ENCODE measurements around the gene CDC42BPA. TPM values are rescaled to one million over a fixed set of nuclear protein-coding genes. Genes with fewer than 3 reads are reported as not detected.
"Not testable (repeated sequence)": the region's sequence is repeated elsewhere in the genome, so short reads cannot be mapped to it uniquely, and the experiment has no call there.

The CDC42BPA gene
- total RNA-seq, 3 donors from 2014 or later = 39.8 to 54.7 (median 46.7) TPM

GRCh38 chr1:227112538-227112937 lies 205.8 kb downstream of the CDC42BPA start:
- TF ChIP-seq POLR2AphosphoS5 (IDR thresholded peaks at IDR 0.05) (no peak), CTCF (IDR thresholded peaks at IDR 0.05) (no peak), POLR2A (IDR thresholded peaks at IDR 0.05) (no peak)
- Histone ChIP-seq H3K4me3 (no peak overlapping the region), H3K4me1 (no peaks in the 10 kb centered on the region), H3K27me3 (no peaks in the 10 kb centered on the region), H3K36me3 (no peaks in the 10 kb centered on the region), H3K9me3 (no peaks in the 10 kb centered on the region), H3K27ac (no peak overlapping the region)
- no peak for DNase-seq (ENCODE audit: low spot score in 2 of 2)
- intact Hi-C loops (cut with DNase I; ENCODE audit: low total_unique reads) = no loop called here

- Histone ChIP-seq H3K4me3 (no peak overlapping the region), H3K27me3 (no peaks in the 10 kb centered on the region), H3K9me3 (no peaks in the 10 kb centered on the region), H3K27ac (no peak overlapping the region), H3K36me3 (no peaks in the 10 kb centered on the region), H3K4me1 (no peaks in the 10 kb centered on the region)
- DNase-seq (ENCODE audit: low spot score in 2 of 2) = no peak
- TF ChIP-seq POLR2A (IDR thresholded peaks at IDR 0.05) (no peak), CTCF (IDR thresholded peaks at IDR 0.05) (no peak), POLR2AphosphoS5 (IDR thresholded peaks at IDR 0.05) (no peak)
- intact Hi-C loops (cut with DNase I; ENCODE audit: low total_unique reads) = no loop called here
These were observed 206.5 kb downstream of the CDC42BPA start for GRCh38 chr1:227111782-227112181.

- H3K36me3 ChIP-seq; H3K4me1 ChIP-seq; DNase-seq (ENCODE audit: low spot score in 2 of 2); H3K9me3 ChIP-seq; H3K27me3 ChIP-seq; H3K27ac ChIP-seq; intact Hi-C loops (cut with DNase I; ENCODE audit: low total_unique reads); H3K4me3 ChIP-seq: not testable (repeated sequence)
These were observed 213.0 kb downstream of the CDC42BPA start for GRCh38 chr1:227105291-227105690.

GRCh38 chr1:227102056-227102455 lies 216.2 kb downstream of the CDC42BPA start:
- no peaks in the 10 kb centered on the region for H3K4me1 ChIP-seq
- no peak for DNase-seq (ENCODE audit: low spot score in 2 of 2)
- H3K27me3 ChIP-seq = no peaks in the 10 kb centered on the region
- H3K9me3 ChIP-seq = no peaks in the 10 kb centered on the region
- no peak overlapping the region for H3K27ac ChIP-seq
- no peak overlapping the region for H3K4me3 ChIP-seq
- no peaks in the 10 kb centered on the region for H3K36me3 ChIP-seq
- TF ChIP-seq CTCF (IDR thresholded peaks at IDR 0.05) (no peak), POLR2A (IDR thresholded peaks at IDR 0.05) (no peak)
- intact Hi-C loops (cut with DNase I; ENCODE audit: low total_unique reads) = no loop called here

- Histone ChIP-seq H3K36me3 (no peaks in the 10 kb centered on the region), H3K4me3 (no peak overlapping the region), H3K9me3 (no peaks in the 10 kb centered on the region), H3K4me1 (no peaks in the 10 kb centered on the region), H3K27me3 (no peaks in the 10 kb centered on the region), H3K27ac (no peak overlapping the region)
- intact Hi-C loops (cut with DNase I; ENCODE audit: low total_unique reads) = no loop called here
- TF ChIP-seq CTCF (IDR thresholded peaks at IDR 0.05) = no peak
- TF ChIP-seq POLR2A (IDR thresholded peaks at IDR 0.05) = no peak
- no peak for TF ChIP-seq POLR2AphosphoS5 (IDR thresholded peaks at IDR 0.05)
- DNase-seq (ENCODE audit: low spot score in 2 of 2) = no peak
These were observed 223.9 kb downstream of the CDC42BPA start for GRCh38 chr1:227094249-227094966.
